T-helper 17 cell (primary cell): Measurements from ENCODE around the gene SLC41A3. TPM values are rescaled to one million over a fixed set of nuclear protein-coding genes. Genes with fewer than 3 reads are reported as not detected.

Source experiments
- ATAC-seq: fragments of 150-1000 bp; cut with Tn5 transposase; 2 replicates; pipeline ENCODE4 v1.10.0; 2021; ENCODE audit warnings: mild to moderate bottlenecking, moderate library complexity
- DNase-seq, 3 donors: peaks; one replicate each; pipeline versions ENCODE4 v3.0.0 to v3.0.0-alpha.2; 2020 to 2021
- H3K9me3 ChIP-seq: one replicate; pipeline ENCODE4 v1.7.0; 2013; ENCODE audit warnings: low read length, mild to moderate bottlenecking; ENCODE audit not compliant: control insufficient read depth, poor library complexity, severe bottlenecking
- H3K27ac Mint-ChIP-seq: one replicate; pipeline ENCODE4 v1.8.0; 2022; ENCODE audit warnings: mild to moderate bottlenecking, moderate library complexity, mixed read lengths
- H3K27me3 Mint-ChIP-seq: one replicate; pipeline ENCODE4 v1.8.0; 2022; ENCODE audit warnings: mixed read lengths
- H3K36me3 Mint-ChIP-seq: one replicate; pipeline ENCODE4 v1.8.0; 2022; ENCODE audit warnings: low read depth, mixed read lengths
- H3K4me1 Mint-ChIP-seq: one replicate; pipeline ENCODE4 v1.8.0; 2022; ENCODE audit warnings: mild to moderate bottlenecking, mixed read lengths
- H3K4me3 Mint-ChIP-seq: one replicate; pipeline ENCODE4 v1.8.0; 2022; ENCODE audit warnings: mild to moderate bottlenecking, moderate library complexity, mixed read lengths
- total RNA-seq, 4 donors: library from RNA in 2 of 4; stranded (reverse) in 2 of 4; gene quantifications; one replicate each; pipeline ENCODE4 v1.2.3 and lab custom pipeline; 2022 to 2026

The SLC41A3 gene
- total RNA-seq, 2 donors from 2014 or later, result 34.3 to 34.7 TPM

- Mint-ChIP-seq H3K4me3 (no peak overlapping the region), H3K27me3 (peaks cover 6% of the 10 kb centered on the region), H3K27ac (no peak overlapping the region), H3K4me1 (peaks cover 2% of the 10 kb centered on the region), H3K36me3 (no peaks in the 10 kb centered on the region)
- no peaks in the 10 kb centered on the region for H3K9me3 ChIP-seq
- DNase-seq (no peak), ATAC-seq (no peak)
These were observed 24.2 kb upstream of the SLC41A3 start for GRCh38 chr3:126107957-126108675.

DNA sequence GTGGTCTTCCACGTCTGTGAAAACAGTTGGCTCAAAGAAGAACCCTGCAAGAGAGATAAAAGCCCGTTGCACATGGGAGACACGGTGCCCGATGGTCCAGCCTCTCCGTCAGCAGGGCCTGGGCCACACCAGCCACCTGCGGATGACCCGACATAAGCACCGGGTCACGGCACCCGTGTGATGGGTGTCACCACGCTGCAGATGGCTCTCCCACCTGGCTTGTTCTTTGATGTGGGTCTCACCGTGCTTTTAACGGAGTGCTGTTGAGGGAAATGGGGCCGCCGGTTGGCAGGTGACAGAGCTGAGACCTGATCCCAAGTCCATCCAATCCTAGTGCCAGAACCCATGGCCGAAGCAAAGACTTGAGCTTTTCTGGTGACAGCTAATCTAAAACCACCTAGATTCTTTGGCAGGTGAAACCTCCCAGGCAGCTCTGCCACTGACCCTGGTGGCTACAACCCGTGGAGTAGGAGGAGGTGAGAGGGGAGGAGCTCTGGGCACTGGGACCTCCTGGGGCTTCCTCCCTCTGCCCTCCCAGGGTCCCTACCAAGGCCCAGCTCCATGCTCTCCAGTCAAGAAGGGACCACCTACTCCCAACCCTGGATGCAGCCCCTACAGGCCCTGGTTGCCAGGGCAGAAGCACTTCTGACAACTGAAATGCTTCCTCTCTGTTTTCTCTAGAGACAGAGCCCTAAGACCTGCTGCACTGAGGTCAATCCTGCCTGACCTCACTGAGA, 23.4 kb upstream of the SLC41A3 start:
- no peak overlapping the region for H3K4me3 Mint-ChIP-seq
- ATAC-seq, result no peak
- H3K4me1 Mint-ChIP-seq, result peaks cover 2% of the 10 kb centered on the region
- H3K9me3 ChIP-seq, result no peaks in the 10 kb centered on the region
- DNase-seq, result peak in 1 of 3 donors; percentile 3
- no peaks in the 10 kb centered on the region for H3K36me3 Mint-ChIP-seq
- H3K27ac Mint-ChIP-seq, result no peak overlapping the region
- peaks cover 8% of the 10 kb centered on the region for H3K27me3 Mint-ChIP-seq

GRCh38 chr3:126106336-126107202, 22.6 kb upstream of the SLC41A3 start:
- no peaks in the 10 kb centered on the region for H3K36me3 Mint-ChIP-seq
- H3K4me3 Mint-ChIP-seq, result no peak overlapping the region
- peaks cover 16% of the 10 kb centered on the region for H3K27me3 Mint-ChIP-seq
- ATAC-seq (no peak), DNase-seq (peak in 1 of 3 donors; percentile 2)
- no peaks in the 10 kb centered on the region for H3K9me3 ChIP-seq
- H3K27ac Mint-ChIP-seq, result no peak overlapping the region
- peaks cover 2% of the 10 kb centered on the region for H3K4me1 Mint-ChIP-seq

GRCh38 chr3:126105691-126106187, 21.8 kb upstream of the SLC41A3 start:
- peaks cover 22% of the 10 kb centered on the region for H3K27me3 Mint-ChIP-seq
- peak in 1 of 3 donors; percentile 5 for DNase-seq
- ATAC-seq, result no peak
- no peak overlapping the region for H3K27ac Mint-ChIP-seq
- H3K9me3 ChIP-seq, result no peaks in the 10 kb centered on the region
- no peak overlapping the region for H3K4me3 Mint-ChIP-seq
- no peaks in the 10 kb centered on the region for H3K36me3 Mint-ChIP-seq
- H3K4me1 Mint-ChIP-seq, result peaks cover 2% of the 10 kb centered on the region

DNA sequence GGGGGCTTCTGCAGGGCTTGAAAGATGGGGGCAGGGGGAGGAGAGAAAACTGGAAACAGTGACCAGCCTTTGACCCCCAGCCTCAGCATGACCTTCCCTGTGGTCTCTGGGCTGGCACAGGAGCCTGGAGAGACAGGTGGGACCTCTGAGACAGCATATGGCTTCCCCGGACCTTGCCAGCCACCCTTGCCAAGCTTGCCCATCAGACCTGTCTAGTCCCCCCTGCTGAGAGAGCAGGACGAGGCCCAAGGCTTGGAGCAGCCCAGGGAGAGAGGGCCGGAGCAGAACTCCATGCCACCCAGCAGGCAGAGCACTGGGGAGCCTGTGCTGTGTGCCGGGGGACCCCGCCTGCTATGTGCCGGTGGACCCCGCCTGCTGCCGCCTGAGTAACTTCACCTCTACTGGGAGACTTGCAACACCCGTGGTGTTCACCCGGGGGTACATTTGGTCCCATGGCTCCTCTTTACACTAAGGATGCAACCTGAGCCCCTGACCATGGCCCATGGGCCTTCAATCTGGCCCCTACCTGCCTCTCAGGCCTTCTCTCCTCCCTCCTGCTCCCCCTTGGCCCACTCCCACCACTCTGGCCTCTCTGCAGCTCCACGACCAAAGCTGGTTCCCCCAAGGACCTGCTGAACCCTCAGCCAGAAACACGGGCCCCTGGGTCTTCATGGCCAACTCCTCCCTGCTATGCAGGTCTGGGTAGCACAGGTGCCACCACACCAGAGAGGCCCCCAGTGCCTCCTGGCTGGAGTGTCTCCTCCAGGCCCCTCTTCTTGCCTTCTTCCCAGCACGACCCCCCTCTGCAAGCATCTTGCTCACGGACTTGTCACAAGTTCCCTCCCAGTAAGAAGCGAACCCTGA, 21.1 kb upstream of the SLC41A3 start:
- Mint-ChIP-seq H3K4me1 (peaks cover 4% of the 10 kb centered on the region), H3K27me3 (peaks cover 23% of the 10 kb centered on the region), H3K36me3 (no peaks in the 10 kb centered on the region), H3K4me3 (no peak overlapping the region), H3K27ac (no peak overlapping the region)
- H3K9me3 ChIP-seq, result no peaks in the 10 kb centered on the region
- ATAC-seq (no peak), DNase-seq (peak in 1 of 3 donors; percentile 4)

GRCh38 chr3:126104028-126104635, 20.2 kb upstream of the SLC41A3 start:
- Mint-ChIP-seq H3K4me3 (no peak overlapping the region), H3K27ac (no peak overlapping the region), H3K4me1 (peaks cover 4% of the 10 kb centered on the region), H3K36me3 (no peaks in the 10 kb centered on the region), H3K27me3 (peaks cover 23% of the 10 kb centered on the region)
- ATAC-seq (no peak), DNase-seq (peak in 1 of 3 donors; percentile 2)
- no peaks in the 10 kb centered on the region for H3K9me3 ChIP-seq

- H3K9me3 ChIP-seq, result no peaks in the 10 kb centered on the region
- H3K36me3 Mint-ChIP-seq, result no peaks in the 10 kb centered on the region
- ATAC-seq (no peak), DNase-seq (peak in 1 of 3 donors; percentile 4)
- H3K4me3 Mint-ChIP-seq, result no peak overlapping the region
- peaks cover 19% of the 10 kb centered on the region for H3K27me3 Mint-ChIP-seq
- H3K4me1 Mint-ChIP-seq, result peaks cover 4% of the 10 kb centered on the region
- no peak overlapping the region for H3K27ac Mint-ChIP-seq
These were observed 19.4 kb upstream of the SLC41A3 start for GRCh38 chr3:126103121-126104027.

DNA sequence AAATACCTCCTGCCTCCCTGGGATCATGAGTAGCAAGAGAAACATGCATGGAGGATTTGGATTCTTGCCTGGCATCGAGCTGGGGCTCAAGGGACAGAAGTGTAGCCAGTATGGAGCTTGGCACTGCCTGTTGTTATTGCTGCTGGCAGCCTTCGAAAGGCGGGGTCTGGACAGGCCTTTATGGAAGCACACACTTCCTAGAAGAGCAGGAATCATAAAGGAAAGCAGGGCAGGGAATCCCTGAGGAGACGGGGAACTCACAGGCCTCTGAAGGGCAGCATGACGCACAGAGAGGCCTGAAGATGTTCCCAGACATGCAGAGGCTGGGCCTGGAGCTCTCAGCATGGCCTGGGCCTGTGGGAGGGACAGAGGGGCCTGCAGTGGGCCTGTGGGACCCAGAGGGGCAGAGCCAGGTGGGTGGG, 18.6 kb upstream of the SLC41A3 start:
- H3K36me3 Mint-ChIP-seq, result no peaks in the 10 kb centered on the region
- peaks cover 4% of the 10 kb centered on the region for H3K4me1 Mint-ChIP-seq
- H3K4me3 Mint-ChIP-seq, result no peak overlapping the region
- H3K27ac Mint-ChIP-seq, result no peak overlapping the region
- no peaks in the 10 kb centered on the region for H3K9me3 ChIP-seq
- peak in 1 of 3 donors; percentile 4 for DNase-seq
- ATAC-seq, result no peak
- H3K27me3 Mint-ChIP-seq, result peaks cover 17% of the 10 kb centered on the region

DNA sequence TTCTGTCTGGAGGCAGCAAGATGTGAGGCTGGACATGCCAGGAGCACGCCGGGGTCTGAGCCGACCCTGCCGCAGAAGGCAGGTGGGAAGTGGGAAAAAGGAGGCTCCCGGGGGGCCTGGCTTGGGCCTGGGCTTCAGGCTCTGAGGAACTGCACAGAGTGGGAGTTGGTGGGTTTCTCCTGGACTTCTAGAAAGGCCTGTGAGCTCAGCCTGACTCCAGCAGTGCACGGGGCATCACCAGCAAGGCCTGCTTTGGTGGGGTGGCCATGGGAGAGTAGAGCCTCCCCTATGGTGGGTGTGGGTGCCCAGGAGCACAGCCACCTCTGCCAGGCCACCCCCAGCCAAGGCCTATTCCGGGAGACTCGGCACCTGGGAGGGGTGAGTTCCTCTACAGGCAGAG, 18.1 kb upstream of the SLC41A3 start:
- no peaks in the 10 kb centered on the region for H3K36me3 Mint-ChIP-seq
- no peak overlapping the region for H3K27ac Mint-ChIP-seq
- H3K9me3 ChIP-seq, result peaks cover 2% of the 10 kb centered on the region
- H3K4me1 Mint-ChIP-seq, result peaks cover 4% of the 10 kb centered on the region
- ATAC-seq, result no peak
- no peak for DNase-seq
- no peak overlapping the region for H3K4me3 Mint-ChIP-seq
- peaks cover 17% of the 10 kb centered on the region for H3K27me3 Mint-ChIP-seq

DNA sequence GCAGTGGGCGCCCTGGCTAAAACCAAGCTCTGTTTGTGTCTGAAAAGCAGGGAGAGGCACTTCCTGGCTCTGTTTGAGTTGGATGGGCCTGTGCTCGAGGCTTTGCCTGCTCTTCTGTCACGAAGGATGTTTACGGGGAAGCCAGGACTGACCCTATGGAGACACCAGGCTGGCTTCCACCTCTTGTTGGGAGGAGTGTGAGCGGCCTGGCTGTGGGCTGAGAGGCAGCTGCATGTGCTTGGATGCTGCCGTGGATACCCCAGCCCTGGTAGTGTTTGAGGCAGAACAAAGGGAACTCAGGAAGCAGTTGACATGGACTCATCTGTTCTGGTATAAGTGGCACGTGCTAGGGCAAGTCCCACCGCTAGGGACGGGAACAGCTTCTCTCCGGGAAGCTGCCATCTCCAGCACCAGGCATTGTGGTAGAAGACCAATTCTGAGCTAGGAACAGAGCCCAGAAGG, 17.6 kb upstream of the SLC41A3 start:
- peaks cover 4% of the 10 kb centered on the region for H3K9me3 ChIP-seq
- Mint-ChIP-seq H3K36me3 (no peaks in the 10 kb centered on the region), H3K27me3 (peaks cover 17% of the 10 kb centered on the region), H3K27ac (no peak overlapping the region), H3K4me1 (peaks cover 4% of the 10 kb centered on the region), H3K4me3 (no peak overlapping the region)
- peak in 1 of 3 donors; percentile 5 for DNase-seq
- ATAC-seq, result no peak

DNA sequence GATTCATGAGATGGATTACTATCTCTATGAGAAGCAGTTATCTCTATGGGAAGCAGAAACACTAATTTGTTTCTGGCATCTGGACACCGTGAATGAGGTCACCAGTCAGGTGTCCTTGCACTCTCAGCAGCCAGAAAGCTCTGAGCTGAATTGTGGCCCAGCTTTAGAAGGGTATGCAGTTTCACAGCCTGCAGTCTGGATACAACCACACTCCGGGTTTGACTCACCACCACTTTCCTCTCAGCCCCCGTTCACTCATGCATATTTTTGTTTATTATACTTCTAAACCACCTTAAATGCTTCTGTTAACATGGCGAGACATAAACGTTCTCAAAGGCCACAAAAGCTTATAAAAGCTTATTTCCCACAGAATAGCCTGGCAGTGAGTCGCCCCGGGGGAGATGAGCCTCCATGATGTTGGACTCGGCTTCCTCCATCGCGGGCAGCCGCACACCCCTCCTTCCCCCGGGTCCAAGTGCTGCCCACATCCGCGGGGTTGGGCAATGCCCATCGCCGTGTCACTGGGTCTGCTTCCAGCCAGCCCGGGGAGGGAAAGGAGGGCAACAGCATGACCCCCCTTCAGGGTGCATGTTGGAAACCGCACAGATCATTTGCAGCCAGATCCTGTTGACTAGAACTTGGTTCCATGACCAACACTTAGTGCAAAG, 16.8 kb upstream of the SLC41A3 start:
- peaks cover 4% of the 10 kb centered on the region for H3K9me3 ChIP-seq
- peak in 1 of 3 donors; percentile 4 for DNase-seq
- no peaks in the 10 kb centered on the region for H3K36me3 Mint-ChIP-seq
- no peak overlapping the region for H3K4me3 Mint-ChIP-seq
- H3K4me1 Mint-ChIP-seq, result peaks cover 4% of the 10 kb centered on the region
- no peak for ATAC-seq
- H3K27me3 Mint-ChIP-seq, result peaks cover 17% of the 10 kb centered on the region
- H3K27ac Mint-ChIP-seq, result no peak overlapping the region
